MV-4-11 (cell line): ENCODE data around the gene SRGN.
A peak's percentile ranks its signal among the peaks of the same experiment; 100 is the strongest.

ENCODE experiments used
- DNase-seq: peaks from one replicate; lab custom pipeline; 2025; lab: John Stamatoyannopoulos, UW

The SRGN gene

GRCh38 chr10:69061305-69062161 lies 26.4 kb upstream of the SRGN start:
- peak; percentile 99 for DNase-seq

GRCh38 chr10:69062901-69063300 lies 25.0 kb upstream of the SRGN start:
- DNase-seq, result no peak

- no peak for DNase-seq
These were observed 23.1 kb upstream of the SRGN start for GRCh38 chr10:69064762-69065328.

- DNase-seq, result peak; percentile 97
These were observed 22.2 kb upstream of the SRGN start for GRCh38 chr10:69065406-69066361.

- DNase-seq, result no peak
These were observed 20.7 kb upstream of the SRGN start for GRCh38 chr10:69067189-69067588.

GRCh38 chr10:69068549-69068948 lies 19.4 kb upstream of the SRGN start:
- peak; percentile 82 for DNase-seq

GRCh38 chr10:69069090-69070042 lies 18.5 kb upstream of the SRGN start:
- DNase-seq, result no peak

GRCh38 chr10:69070951-69071350 lies 17.0 kb upstream of the SRGN start:
- DNase-seq, result no peak

GRCh38 chr10:69071610-69072009 lies 16.3 kb upstream of the SRGN start:
- DNase-seq, result no peak

GRCh38 chr10:69073026-69073425 lies 14.9 kb upstream of the SRGN start:
- DNase-seq, result peak; percentile 99

- DNase-seq, result peak; percentile 82
These were observed 14.1 kb upstream of the SRGN start for GRCh38 chr10:69073736-69074364.

- DNase-seq, result no peak
These were observed 13.4 kb upstream of the SRGN start for GRCh38 chr10:69074532-69074931.

GRCh38 chr10:69075431-69075830 lies 12.5 kb upstream of the SRGN start:
- peak; percentile 85 for DNase-seq

GRCh38 chr10:69078311-69078710 lies 9.6 kb upstream of the SRGN start:
- no peak for DNase-seq

- DNase-seq, result peak; percentile 80
These were observed 7.7 kb upstream of the SRGN start for GRCh38 chr10:69080226-69080625.

GRCh38 chr10:69086001-69086509 lies 1.8 kb upstream of the SRGN start:
- DNase-seq, result peak; percentile 79

- no peak for DNase-seq
These were observed 517 bp downstream of the SRGN start for GRCh38 chr10:69088471-69088769.

- DNase-seq, result peak; percentile 79
These were observed 1.0 kb downstream of the SRGN start for GRCh38 chr10:69088801-69089501.

GRCh38 chr10:69089638-69090599 lies 2.0 kb downstream of the SRGN start:
- DNase-seq, result peak; percentile 59
